ENCODE data around the gene IMPG2. TPM values are rescaled to one million over a fixed set of nuclear protein-coding genes. Genes with fewer than 3 reads are reported as not detected.

IMPG2 gene
- total RNA-seq, 6 experiments from 2014 or later: 0.05 to 0.12 (median 0.09) TPM

GRCh38 chr3:101329016-101329673 lies 8.8 kb upstream of the IMPG2 start:
- DNase-seq (no peak), ATAC-seq (no peak)
- no peaks in the 10 kb centered on the region for H3K4me1 ChIP-seq
- intact Hi-C loops (cut with DNase I): no loop called here
- WGBS (ENCODE audit: insufficient coverage, low coverage, low lambda C conversion rate, missing lambda C conversion rate): 97% methylated on average over 7 of the region's 7 CpGs
- no peaks in the 10 kb centered on the region for H3K9me3 ChIP-seq
- H3K27ac ChIP-seq: no peak overlapping the region
- H3K27me3 ChIP-seq: no peaks in the 10 kb centered on the region
- H3K4me3 ChIP-seq: no peak overlapping the region
- TF ChIP-seq CTCF (IDR thresholded peaks at IDR 0.05) (no peak), POLR2A (IDR thresholded peaks at IDR 0.05) (no peak)
- H3K36me3 ChIP-seq: peaks cover 0 to 4% (median 0%) of the 10 kb centered on the region in 4 donors

GRCh38 chr3:101325393-101326134 lies 5.2 kb upstream of the IMPG2 start:
- H3K4me1 ChIP-seq: no peaks in the 10 kb centered on the region
- ATAC-seq: no peak
- TF ChIP-seq CTCF (IDR thresholded peaks at IDR 0.05) (no peak), POLR2A (IDR thresholded peaks at IDR 0.05) (no peak)
- no peaks in the 10 kb centered on the region for H3K27me3 ChIP-seq
- no peaks in the 10 kb centered on the region for H3K9me3 ChIP-seq
- intact Hi-C loops (cut with DNase I): no loop called here
- H3K4me3 ChIP-seq: no peak overlapping the region
- no peak overlapping the region for H3K27ac ChIP-seq
- WGBS (ENCODE audit: insufficient coverage, low coverage, low lambda C conversion rate, missing lambda C conversion rate): 89% methylated on average over 5 of the region's 5 CpGs
- H3K36me3 ChIP-seq: peaks cover 0 to 4% (median 0%) of the 10 kb centered on the region in 4 donors
- no peak for DNase-seq

- Histone ChIP-seq H3K27ac (no peak overlapping the region), H3K36me3 (no peaks in the 10 kb centered on the region), H3K9me3 (no peaks in the 10 kb centered on the region), H3K4me3 (no peak overlapping the region), H3K4me1 (no peaks in the 10 kb centered on the region), H3K27me3 (no peaks in the 10 kb centered on the region)
- DNase-seq: no peak
- no peak for ATAC-seq
- WGBS (ENCODE audit: insufficient coverage, low coverage, low lambda C conversion rate, missing lambda C conversion rate): 71% methylated on average over 4 of the region's 5 CpGs
- no peak for TF ChIP-seq POLR2A (IDR thresholded peaks at IDR 0.05)
- TF ChIP-seq CTCF (IDR thresholded peaks at IDR 0.05): no peak
- intact Hi-C loops (cut with DNase I): no loop called here
These were observed 844 bp downstream of the IMPG2 start for GRCh38 chr3:101319531-101319930.

- H3K9me3 ChIP-seq: no peaks in the 10 kb centered on the region
- WGBS (ENCODE audit: insufficient coverage, low coverage, low lambda C conversion rate, missing lambda C conversion rate): 96% methylated on average over 2 of the region's 2 CpGs
- H3K36me3 ChIP-seq: no peaks in the 10 kb centered on the region
- H3K4me1 ChIP-seq: no peaks in the 10 kb centered on the region
- no peaks in the 10 kb centered on the region for H3K27me3 ChIP-seq
- no peak for DNase-seq
- H3K27ac ChIP-seq: no peak overlapping the region
- no peak for TF ChIP-seq CTCF (IDR thresholded peaks at IDR 0.05)
- no peak for TF ChIP-seq POLR2A (IDR thresholded peaks at IDR 0.05)
- H3K4me3 ChIP-seq: no peak overlapping the region
- ATAC-seq: no peak
- intact Hi-C loops (cut with DNase I): no loop called here
These were observed 7.8 kb downstream of the IMPG2 start for GRCh38 chr3:101312545-101312944.

Measured in right lobe of liver (tissue), 6 donors.